ENCODE measurements around the gene SYTL3. TPM values are rescaled to one million over a fixed set of nuclear protein-coding genes. Genes with fewer than 3 reads are reported as not detected.

Gene SYTL3
- total and polyA plus RNA-seq, 9 of the 15 experiments (the other 6 are each of a cell fraction or from before 2014, with no cell fraction given): 0.04 to 0.46 (median 0.17) TPM; not detected in 1

- no peak for DNase-seq (ENCODE audit: extremely low read depth in 1 of 4, low spot score in 3 of 4)
- ChIA-PET CTCF (ENCODE audit: low intra/inter-chr PET ratio) (no interaction called here), POLR2A (interaction anchor here (0.6 to 2.3 kb wide), 5 partner anchors 13 to 920 kb away, joined by 3 to 11 read pairs (median 4); partner anchors contain the start of gene RSPH3)
- 86% methylated on average over 5 of the region's 5 CpGs for WGBS (ENCODE audit: insufficient coverage, low coverage, missing lambda C conversion rate)
- intact Hi-C loops (cut with micrococcal nuclease): no loop called here
- TF ChIP-seq TAF7 (tag; IDR thresholded peaks at IDR 0.05) (no peak), ESRRB (CRISPR knock-in tag; IDR thresholded peaks at IDR 0.05; ENCODE audit: borderline replicate concordance) (no peak), ZNF282 (CRISPR knock-in tag; IDR thresholded peaks at IDR 0.05) (no peak), RBFOX2 (IDR thresholded peaks at IDR 0.05; ENCODE audit: low read depth, low read length) (peak; percentile 11; the same call in 1 of the 2 replicates), CEBPB (tag; IDR thresholded peaks at IDR 0.05) (peak; percentile 35; the same call in 1 of the 2 replicates)
- Histone ChIP-seq H3K4me1 (replicated peaks in 1 of 2; ENCODE audit: control insufficient read depth in 2 of 2, insufficient read depth in 2 of 2, low read length in 2 of 2) (peaks cover 26 to 61% of the 10 kb centered on the region in 2 experiments), H3K4me3 (no peak overlapping the region), H2AFZ (ENCODE audit: low read depth, low read length) (no peak overlapping the region), H3K9me3 (replicated peaks; ENCODE audit: control insufficient read depth, insufficient read depth, low read depth, low read length) (no peaks in the 10 kb centered on the region), H3K9me1 (ENCODE audit: control insufficient read depth, insufficient read depth, low read length) (peaks cover 22% of the 10 kb centered on the region), H3K27me3 (ENCODE audit: control insufficient read depth in 2 of 2, insufficient read depth in 2 of 2, low read length in 2 of 2) (no peaks in the 10 kb centered on the region), H3K36me3 (ENCODE audit: control insufficient read depth, insufficient read depth, low read length) (peaks cover 94% of the 10 kb centered on the region), H3K27ac (ENCODE audit: extremely low read depth, low read depth, low read length) (no peak overlapping the region), H3K79me2 (ENCODE audit: control insufficient read depth, insufficient read depth, low read length) (peaks cover 100% of the 10 kb centered on the region), H4K20me1 (replicated peaks; ENCODE audit: control insufficient read depth, insufficient read depth, low read length) (peaks cover 69% of the 10 kb centered on the region), H3K4me2 (ENCODE audit: insufficient read depth, low read length) (no peak overlapping the region), H3K9ac (ENCODE audit: insufficient read depth in 1 of 2, low read depth in 2 of 2, low read length in 2 of 2) (no peak overlapping the region)
- no TSS peak for BruUV-seq (replicated peaks)
- no peak for ATAC-seq
- in situ Hi-C loops (cut with MboI): no loop called here
- FAIRE-seq: no peak
Observed at GRCh38 chr6:158812611-158813010, 162.8 kb downstream of the SYTL3 start.

GRCh38 chr6:158813032-158813431 lies 163.2 kb downstream of the SYTL3 start:
- no peak for FAIRE-seq
- no peak overlapping the region for H3K27ac ChIP-seq (ENCODE audit: extremely low read depth, low read depth, low read length)
- intact Hi-C loops (cut with micrococcal nuclease): no loop called here
- TF ChIP-seq ZFP30 (CRISPR knock-in tag; IDR thresholded peaks at IDR 0.05; ENCODE audit: borderline replicate concordance): no peak
- no peak for TF ChIP-seq EHMT2 (IDR thresholded peaks at IDR 0.05)
- TF ChIP-seq PBX2 (CRISPR knock-in tag; IDR thresholded peaks at IDR 0.05; ENCODE audit: low read depth): no peak
- TF ChIP-seq PBX2 (tag; conservative IDR thresholded peaks at IDR 0.05; ENCODE audit: low read depth): no peak

More at GRCh38 chr6:158813032-158813431, 163.2 kb downstream of the SYTL3 start:
- Histone ChIP-seq H3K9ac (ENCODE audit: insufficient read depth in 1 of 2, low read depth in 2 of 2, low read length in 2 of 2) (no peak overlapping the region), H2AFZ (ENCODE audit: low read depth, low read length) (no peak overlapping the region), H3K4me2 (ENCODE audit: insufficient read depth, low read length) (no peak overlapping the region), H3K9me1 (ENCODE audit: control insufficient read depth, insufficient read depth, low read length) (peaks cover 22% of the 10 kb centered on the region), H3K4me3 (no peak overlapping the region), H3K36me3 (ENCODE audit: control insufficient read depth, insufficient read depth, low read length) (peaks cover 90% of the 10 kb centered on the region), H3K9me3 (replicated peaks; ENCODE audit: control insufficient read depth, insufficient read depth, low read depth, low read length) (no peaks in the 10 kb centered on the region), H3K27me3 (ENCODE audit: control insufficient read depth in 2 of 2, insufficient read depth in 2 of 2, low read length in 2 of 2) (no peaks in the 10 kb centered on the region), H4K20me1 (replicated peaks; ENCODE audit: control insufficient read depth, insufficient read depth, low read length) (peaks cover 68% of the 10 kb centered on the region), H3K4me1 (replicated peaks in 1 of 2; ENCODE audit: control insufficient read depth in 2 of 2, insufficient read depth in 2 of 2, low read length in 2 of 2) (peaks cover 29 to 62% of the 10 kb centered on the region in 2 experiments), H3K79me2 (ENCODE audit: control insufficient read depth, insufficient read depth, low read length) (peaks cover 100% of the 10 kb centered on the region)
- DNase-seq (ENCODE audit: extremely low read depth in 1 of 4, low spot score in 3 of 4): no peak
- ChIA-PET CTCF (ENCODE audit: low intra/inter-chr PET ratio) (no interaction called here), POLR2A (interaction anchor here (1.0 to 2.0 kb wide), 2 partner anchors 56 to 187 kb away, joined by 4 to 8 read pairs; partner anchors contain the start of gene RSPH3)
- 64% methylated on average over 3 of the region's 3 CpGs for WGBS (ENCODE audit: insufficient coverage, low coverage, missing lambda C conversion rate)
- no TSS peak for BruUV-seq (replicated peaks)
- ATAC-seq: no peak
- in situ Hi-C loops (cut with MboI): no loop called here

Data from K562 (cell line).